Panc1 (cell line): ENCODE measurements around the gene WNT7B.

Experiments
- CTCF ChIP-seq: fragments of 450-650 bp; IDR thresholded peaks from 2 replicates; pipeline ENCODE4 v1.5.1; 2017; ENCODE audit warnings: mild to moderate bottlenecking
- POLR2AphosphoS5 ChIP-seq: IDR thresholded peaks from 2 replicates; pipeline ENCODE4 v1.6.1; 2012; ENCODE audit warnings: mild to moderate bottlenecking, low read depth, low read length, moderate library complexity

DNA sequence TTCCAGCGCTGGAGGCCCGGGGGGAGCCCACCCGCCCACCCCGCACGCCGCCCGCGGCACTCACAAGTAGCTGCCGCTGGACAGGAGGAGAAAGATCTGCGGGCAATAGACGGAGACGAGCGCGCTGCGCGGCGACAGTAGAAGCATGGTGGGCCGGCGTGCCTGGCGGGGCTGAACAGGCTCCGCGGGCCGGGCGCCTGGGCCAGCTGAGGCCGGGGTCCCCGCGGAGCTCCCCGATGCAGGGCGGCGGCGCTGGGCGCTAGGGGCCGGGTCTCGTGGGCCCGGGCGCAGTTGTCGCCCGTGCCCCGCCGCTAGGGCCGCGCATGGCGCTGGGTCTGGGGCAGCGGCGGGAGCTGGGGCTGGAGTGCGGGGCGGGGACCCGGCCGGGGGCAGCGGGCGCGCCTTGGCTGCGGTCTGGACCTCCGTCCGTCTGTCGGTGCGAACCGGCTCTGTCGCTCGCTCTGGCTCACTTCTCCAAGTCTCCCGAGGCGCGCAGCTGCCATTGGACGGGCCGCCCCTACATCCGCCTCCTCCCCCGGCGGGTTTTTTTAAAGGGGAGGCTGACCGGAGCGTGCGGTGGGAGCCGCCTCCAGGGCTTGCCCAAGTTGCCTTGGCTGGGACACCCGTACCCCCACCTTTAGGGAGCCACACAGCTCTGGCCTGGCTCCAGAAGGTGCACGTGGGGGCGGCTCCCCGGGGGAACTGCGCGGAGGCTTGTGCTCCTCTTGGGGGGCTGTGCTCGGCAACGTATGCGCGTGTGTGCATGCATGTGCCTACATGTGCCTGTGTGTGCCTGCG is 4.7 kb downstream of the WNT7B start:
- TF ChIP-seq CTCF (no peak), POLR2AphosphoS5 (no peak)
